Thoracic aorta (tissue), 2 donors: ENCODE data around the gene COA1. TPM values are rescaled to one million over a fixed set of nuclear protein-coding genes. Genes with fewer than 3 reads are reported as not detected.

Experiments used
- ATAC-seq: fragments of 150-250 bp; one replicate; pipeline ENCODE4 v1.8.0; 2017; ENCODE audit warnings: low read depth; ENCODE audit not compliant: insufficient number of reproducible peaks, low FRiP score
- DNase-seq: peaks from one replicate; pipeline ENCODE4 v3.0.0-alpha.2; 2020; ENCODE audit warnings: low spot score
- H3K27ac ChIP-seq, 2 donors: fragments of 200-600 bp; sonication (generic); 1 replicate in 1 of 2; 2 replicates in 1 of 2; pipeline ENCODE4 v1.5.1; 2016; ENCODE audit warnings: mild to moderate bottlenecking in 2 of 2, moderate library complexity in 2 of 2
- H3K27me3 ChIP-seq: fragments of 200-600 bp; sonication (generic); replicated peaks from 2 replicates; pipeline ENCODE4 v1.6.0; 2016; ENCODE audit warnings: mild to moderate bottlenecking; ENCODE audit not compliant: insufficient read depth
- H3K36me3 ChIP-seq: fragments of 200-600 bp; sonication (generic); one replicate; pipeline ENCODE4 v1.5.1; 2016
- H3K4me1 ChIP-seq, 2 donors: fragments of 200-600 bp; sonication (generic); 1 replicate in 1 of 2; 2 replicates in 1 of 2; pipeline versions ENCODE4 v1.5.1 to v1.6.0; 2016; ENCODE audit warnings: low read depth in 2 of 2, mild to moderate bottlenecking in 1 of 2; ENCODE audit not compliant: control insufficient read depth in 1 of 2
- H3K4me3 ChIP-seq: fragments of 200-600 bp; sonication (generic); 2 replicates; pipeline ENCODE4 v1.5.1; 2016; ENCODE audit warnings: mild to moderate bottlenecking
- H3K9me3 ChIP-seq: fragments of 200-600 bp; sonication (generic); 2 replicates; pipeline ENCODE4 v1.5.1; 2016
- total RNA-seq, 2 donors: library from RNA; depleted of rRNA; stranded (reverse); fragments of >200 nt; gene quantifications; one replicate each; pipeline versions ENCODE4 v1.1.0 to v1.2.3, GENCODE V29; 2016
- TF ChIP-seq, protein P1 (sequence below): fragments of 200-600 bp; sonication (generic); IDR thresholded peaks from one replicate; pipeline ENCODE4 v1.5.1; 2019; ENCODE audit warnings: antibody characterized with exemption

COA1 gene
- total RNA-seq, 2 donors from 2014 or later: 39.9 to 77.4 TPM

DNA sequence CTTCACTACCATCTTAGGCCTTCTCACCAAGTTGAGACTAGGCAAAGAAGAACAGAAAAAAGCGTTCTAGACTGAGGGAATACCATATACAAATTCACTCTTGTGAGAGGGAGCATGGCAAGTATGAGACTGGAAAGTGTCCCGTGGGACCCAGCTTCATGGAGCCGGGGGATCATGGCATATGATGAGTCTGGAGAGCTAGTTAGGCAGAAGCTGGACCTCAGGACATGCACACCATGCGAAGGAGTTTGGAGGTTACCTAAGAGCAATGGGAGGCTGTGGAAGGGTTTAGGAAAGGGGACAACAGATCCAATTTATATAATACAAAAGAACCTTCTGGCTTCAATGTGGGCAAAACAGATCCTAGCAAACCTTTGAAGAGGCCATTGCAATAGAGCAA lies 112.3 kb downstream of the COA1 start:
- ATAC-seq (no peak), DNase-seq (no peak)
- Histone ChIP-seq H3K4me3 (no peak overlapping the region), H3K36me3 (no peaks in the 10 kb centered on the region), H3K27me3 (no peaks in the 10 kb centered on the region), H3K27ac (peak overlapping the region; percentile 65 to 75), H3K4me1 (peaks cover 43 to 68% of the 10 kb centered on the region in 2 donors), H3K9me3 (no peaks in the 10 kb centered on the region)
- TF ChIP-seq, protein P1, sequence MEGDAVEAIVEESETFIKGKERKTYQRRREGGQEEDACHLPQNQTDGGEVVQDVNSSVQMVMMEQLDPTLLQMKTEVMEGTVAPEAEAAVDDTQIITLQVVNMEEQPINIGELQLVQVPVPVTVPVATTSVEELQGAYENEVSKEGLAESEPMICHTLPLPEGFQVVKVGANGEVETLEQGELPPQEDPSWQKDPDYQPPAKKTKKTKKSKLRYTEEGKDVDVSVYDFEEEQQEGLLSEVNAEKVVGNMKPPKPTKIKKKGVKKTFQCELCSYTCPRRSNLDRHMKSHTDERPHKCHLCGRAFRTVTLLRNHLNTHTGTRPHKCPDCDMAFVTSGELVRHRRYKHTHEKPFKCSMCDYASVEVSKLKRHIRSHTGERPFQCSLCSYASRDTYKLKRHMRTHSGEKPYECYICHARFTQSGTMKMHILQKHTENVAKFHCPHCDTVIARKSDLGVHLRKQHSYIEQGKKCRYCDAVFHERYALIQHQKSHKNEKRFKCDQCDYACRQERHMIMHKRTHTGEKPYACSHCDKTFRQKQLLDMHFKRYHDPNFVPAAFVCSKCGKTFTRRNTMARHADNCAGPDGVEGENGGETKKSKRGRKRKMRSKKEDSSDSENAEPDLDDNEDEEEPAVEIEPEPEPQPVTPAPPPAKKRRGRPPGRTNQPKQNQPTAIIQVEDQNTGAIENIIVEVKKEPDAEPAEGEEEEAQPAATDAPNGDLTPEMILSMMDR: no peak

- DNase-seq: no peak
- H3K27me3 ChIP-seq: no peaks in the 10 kb centered on the region
- H3K9me3 ChIP-seq: no peaks in the 10 kb centered on the region
- no peak overlapping the region for H3K27ac ChIP-seq
- H3K36me3 ChIP-seq: peaks cover 5% of the 10 kb centered on the region
- TF ChIP-seq, protein P1: no peak
- ATAC-seq: no peak
- H3K4me3 ChIP-seq: no peak overlapping the region
- H3K4me1 ChIP-seq: peaks cover 49 to 74% of the 10 kb centered on the region in 2 donors
Measured at GRCh38 chr7:43615558-43616145, 113.7 kb downstream of the COA1 start.

DNA sequence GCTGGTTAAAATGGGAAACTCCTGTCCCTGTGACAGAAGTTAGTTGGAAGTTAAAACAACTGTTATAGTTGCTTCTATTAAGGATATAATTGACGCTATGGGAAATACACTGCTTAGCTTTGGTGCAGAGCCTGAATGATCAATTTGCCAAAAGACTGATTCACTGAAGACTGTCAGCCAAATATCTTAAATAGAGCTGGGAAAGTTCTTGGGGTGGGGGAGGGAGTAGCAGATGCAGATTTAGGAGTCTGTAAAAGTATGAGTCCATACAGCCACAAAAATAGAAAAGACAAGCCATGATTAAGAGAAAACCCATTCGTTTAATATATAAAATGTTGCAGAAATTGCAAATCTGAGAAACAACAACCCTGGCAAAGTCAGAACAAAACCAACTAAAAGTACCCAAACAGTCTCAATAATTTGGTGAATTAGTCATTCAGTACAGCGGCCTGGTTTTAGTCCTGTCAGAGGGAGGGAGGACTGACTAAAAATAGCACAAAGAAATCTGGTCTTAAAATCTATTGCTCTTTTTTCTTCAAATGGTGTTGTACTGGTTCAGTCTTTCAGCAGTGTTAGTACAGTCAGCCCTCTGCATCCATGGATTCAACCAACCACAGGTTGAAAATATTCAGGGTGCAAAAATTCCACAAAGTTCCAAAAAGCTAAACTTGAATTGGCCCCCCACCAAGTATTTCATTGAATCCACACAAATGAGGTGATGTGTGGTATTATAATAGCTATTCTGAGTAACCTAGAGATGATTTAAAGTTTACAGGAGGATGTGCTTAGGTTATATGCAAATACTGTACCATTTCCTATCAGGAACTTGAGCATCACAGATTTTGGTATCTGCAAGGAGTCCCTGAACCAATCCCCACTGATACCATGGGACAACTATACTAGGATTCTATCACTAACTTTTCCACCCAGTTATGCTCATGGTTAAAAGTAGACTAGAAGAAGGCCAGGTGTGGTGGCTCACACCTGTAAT lies 116.4 kb downstream of the COA1 start:
- Histone ChIP-seq H3K9me3 (no peaks in the 10 kb centered on the region), H3K4me3 (peak overlapping the region; percentile 50), H3K4me1 (peaks cover 37 to 55% of the 10 kb centered on the region in 2 donors), H3K27ac (peak overlapping the region; percentile 56 to 68), H3K36me3 (peaks cover 17% of the 10 kb centered on the region), H3K27me3 (no peaks in the 10 kb centered on the region)
- TF ChIP-seq, protein P1: no peak
- DNase-seq (no peak), ATAC-seq (no peak)

GRCh38 chr7:43612128-43612527 lies 117.2 kb downstream of the COA1 start:
- H3K9me3 ChIP-seq: no peaks in the 10 kb centered on the region
- H3K4me3 ChIP-seq: peak overlapping the region; percentile 50
- ATAC-seq (no peak), DNase-seq (no peak)
- H3K36me3 ChIP-seq: peaks cover 17% of the 10 kb centered on the region
- H3K27ac ChIP-seq: peak overlapping the region; percentile 16 to 56
- H3K4me1 ChIP-seq: peaks cover 30 to 48% of the 10 kb centered on the region in 2 donors
- TF ChIP-seq, protein P1: no peak
- no peaks in the 10 kb centered on the region for H3K27me3 ChIP-seq

DNA sequence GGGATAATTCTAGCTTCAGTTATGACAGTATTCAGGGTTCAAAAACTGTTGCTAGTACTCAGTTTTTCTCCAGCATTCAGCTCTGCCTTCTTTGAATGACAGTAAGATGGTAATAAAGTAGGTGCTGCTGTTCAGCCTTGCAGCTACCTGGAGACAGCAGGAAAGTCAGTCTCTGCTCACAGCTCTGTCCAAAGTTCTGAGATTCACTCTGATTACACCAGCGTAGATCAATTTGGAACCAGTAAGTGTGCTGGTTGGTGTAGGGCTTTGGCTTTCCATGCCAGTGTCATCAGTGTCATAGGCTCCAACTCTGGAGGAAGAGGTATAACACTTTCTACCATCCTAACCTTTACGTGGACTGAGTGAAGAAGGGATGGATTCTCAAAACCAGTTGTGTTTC lies 120.2 kb downstream of the COA1 start:
- ATAC-seq (no peak), DNase-seq (no peak)
- H3K36me3 ChIP-seq: peaks cover 17% of the 10 kb centered on the region
- peak overlapping the region; percentile 15 to 34 for H3K27ac ChIP-seq
- H3K4me1 ChIP-seq: peaks cover 31 to 51% of the 10 kb centered on the region in 2 donors
- H3K9me3 ChIP-seq: no peaks in the 10 kb centered on the region
- TF ChIP-seq, protein P1: no peak
- H3K4me3 ChIP-seq: no peak overlapping the region
- no peaks in the 10 kb centered on the region for H3K27me3 ChIP-seq
